ENCODE data around the gene TOR3A.

The TOR3A gene

GRCh38 chr1:179101566-179101965 is 19.7 kb downstream of the TOR3A start:
- Histone ChIP-seq H3K9me3 (no peaks in the 10 kb centered on the region), H3K27ac (no peak overlapping the region), H3K36me3 (peaks cover 0 to 34% (median 30%) of the 10 kb centered on the region in 3 donors), H3K4me1 (no peaks in the 10 kb centered on the region), H3K4me3 (no peak overlapping the region), H3K27me3 (no peaks in the 10 kb centered on the region)
- TF ChIP-seq CTCF (IDR thresholded peaks at IDR 0.05), result no peak
- DNase-seq, result no peak
- intact Hi-C loops (cut with DNase I; ENCODE audit: low total_unique reads), result no loop called here

- H3K36me3 ChIP-seq, result peaks cover 13 to 38% (median 36%) of the 10 kb centered on the region in 3 donors
- intact Hi-C loops (cut with DNase I; ENCODE audit: low total_unique reads), result no loop called here
- no peaks in the 10 kb centered on the region for H3K27me3 ChIP-seq
- no peak for DNase-seq
- H3K4me1 ChIP-seq, result no peaks in the 10 kb centered on the region
- H3K4me3 ChIP-seq, result no peak overlapping the region
- TF ChIP-seq CTCF (IDR thresholded peaks at IDR 0.05), result no peak
- H3K9me3 ChIP-seq, result no peaks in the 10 kb centered on the region
- no peak overlapping the region for H3K27ac ChIP-seq
Observed at GRCh38 chr1:179103999-179104398, 22.1 kb downstream of the TOR3A start.

- intact Hi-C loops (cut with DNase I; ENCODE audit: low total_unique reads), result no loop called here
- DNase-seq, result no peak
- Histone ChIP-seq H3K4me1 (no peaks in the 10 kb centered on the region), H3K27me3 (no peaks in the 10 kb centered on the region), H3K27ac (no peak overlapping the region), H3K4me3 (no peak overlapping the region), H3K9me3 (no peaks in the 10 kb centered on the region), H3K36me3 (peaks cover 20 to 45% (median 43%) of the 10 kb centered on the region in 3 donors)
- no peak for TF ChIP-seq CTCF (IDR thresholded peaks at IDR 0.05)
Observed at GRCh38 chr1:179104611-179105250, 22.9 kb downstream of the TOR3A start.

- H3K4me1 ChIP-seq, result no peaks in the 10 kb centered on the region
- H3K27ac ChIP-seq, result no peak overlapping the region
- TF ChIP-seq CTCF (IDR thresholded peaks at IDR 0.05), result no peak
- no peaks in the 10 kb centered on the region for H3K9me3 ChIP-seq
- H3K27me3 ChIP-seq, result no peaks in the 10 kb centered on the region
- DNase-seq, result no peak
- peaks cover 27 to 49% (median 48%) of the 10 kb centered on the region in 3 donors for H3K36me3 ChIP-seq
- no peak overlapping the region for H3K4me3 ChIP-seq
- intact Hi-C loops (cut with DNase I; ENCODE audit: low total_unique reads), result no loop called here
Observed at GRCh38 chr1:179105393-179105792, 23.5 kb downstream of the TOR3A start.

GRCh38 chr1:179107706-179108629 is 26.1 kb downstream of the TOR3A start:
- no peaks in the 10 kb centered on the region for H3K27me3 ChIP-seq
- H3K9me3 ChIP-seq, result no peaks in the 10 kb centered on the region
- no peak for DNase-seq
- H3K36me3 ChIP-seq, result peaks cover 51 to 68% (median 65%) of the 10 kb centered on the region in 3 donors
- intact Hi-C loops (cut with DNase I; ENCODE audit: low total_unique reads), result no loop called here
- no peak for TF ChIP-seq CTCF (IDR thresholded peaks at IDR 0.05)
- H3K27ac ChIP-seq, result no peak overlapping the region
- no peak overlapping the region for H3K4me3 ChIP-seq
- H3K4me1 ChIP-seq, result no peaks in the 10 kb centered on the region

Data from tibial artery (tissue), 4 donors.